ENCODE results near the gene ULK2.

- TF ChIP-seq CTCF (IDR thresholded peaks at IDR 0.05) (no peak), POLR2AphosphoS5 (IDR thresholded peaks at IDR 0.05) (no peak)
These were observed 120.5 kb downstream of the ULK2 start for GRCh38 chr17:19747159-19747719.

Data from breast epithelium (tissue), 3 donors.